Endothelial cell (in vitro differentiated cells): ENCODE measurements around the gene FHOD3. TPM values are rescaled to one million over a fixed set of nuclear protein-coding genes. Genes with fewer than 3 reads are reported as not detected.

Experiments used
- DNase-seq: peaks from one replicate; pipeline ENCODE4 v3.0.0; 2021; ENCODE audit warnings: low spot score
- H3K27ac Mint-ChIP-seq: one replicate; pipeline ENCODE4 v1.8.0; 2021; ENCODE audit warnings: mixed read lengths, inconsistent platforms; ENCODE audit not compliant: unreplicated experiment
- H3K27me3 Mint-ChIP-seq: one replicate; pipeline ENCODE4 v1.8.0; 2021; ENCODE audit warnings: mild to moderate bottlenecking, moderate library complexity, mixed read lengths, inconsistent platforms; ENCODE audit not compliant: unreplicated experiment
- H3K36me3 Mint-ChIP-seq: one replicate; pipeline ENCODE4 v1.8.0; 2021; ENCODE audit warnings: mild to moderate bottlenecking, low read depth, mixed read lengths, inconsistent platforms; ENCODE audit not compliant: unreplicated experiment
- H3K4me1 Mint-ChIP-seq: one replicate; pipeline ENCODE4 v1.8.0; 2021; ENCODE audit warnings: mild to moderate bottlenecking, mixed read lengths, inconsistent platforms; ENCODE audit not compliant: unreplicated experiment
- H3K4me3 Mint-ChIP-seq: one replicate; pipeline ENCODE4 v1.8.0; 2021; ENCODE audit warnings: mild to moderate bottlenecking, mixed read lengths, inconsistent platforms; ENCODE audit not compliant: unreplicated experiment
- H3K9me3 Mint-ChIP-seq: one replicate; pipeline ENCODE4 v1.8.0; 2021; ENCODE audit warnings: mixed read lengths, inconsistent platforms; ENCODE audit not compliant: unreplicated experiment
- total RNA-seq: library from RNA; stranded (reverse); fragmentation: NEBNext Ultra II Directional; extraction: Animal tissue kit (Norgen Biotek cat#: 25700); gene quantifications from one replicate; pipeline ENCODE4 v1.2.1, GENCODE V29; 2021; ENCODE audit not compliant: unreplicated experiment
- TF ChIP-seq, protein P1 (sequence below): fragments of 200-600 bp; sonication (generic); IDR thresholded peaks from one replicate; pipeline ENCODE4 v1.5.0; 2021; ENCODE audit warnings: antibody characterized with exemption; ENCODE audit not compliant: unreplicated experiment

FHOD3 gene
- total RNA-seq, 1 donor from 2014 or later: 0.67 TPM

DNA sequence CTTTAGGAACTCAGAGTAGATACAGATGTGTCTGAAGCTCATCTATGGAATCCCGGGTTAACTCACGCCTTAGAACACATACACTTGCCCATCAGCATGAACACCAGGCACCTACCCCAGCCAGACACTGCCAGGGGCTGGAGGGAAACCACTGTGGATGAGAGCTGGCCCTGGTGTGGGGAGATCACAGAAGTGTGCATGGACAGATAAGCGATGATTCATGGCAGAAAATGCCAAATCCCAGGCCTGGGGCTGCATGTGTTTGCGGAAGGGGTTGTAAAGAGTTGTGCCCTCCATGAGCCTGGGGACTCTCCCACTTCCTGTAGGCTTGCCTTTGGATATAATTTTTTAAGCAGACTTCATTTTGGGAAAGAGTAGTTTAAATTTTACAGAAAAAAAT is 193.4 kb downstream of the FHOD3 start:
- TF ChIP-seq, protein P1, sequence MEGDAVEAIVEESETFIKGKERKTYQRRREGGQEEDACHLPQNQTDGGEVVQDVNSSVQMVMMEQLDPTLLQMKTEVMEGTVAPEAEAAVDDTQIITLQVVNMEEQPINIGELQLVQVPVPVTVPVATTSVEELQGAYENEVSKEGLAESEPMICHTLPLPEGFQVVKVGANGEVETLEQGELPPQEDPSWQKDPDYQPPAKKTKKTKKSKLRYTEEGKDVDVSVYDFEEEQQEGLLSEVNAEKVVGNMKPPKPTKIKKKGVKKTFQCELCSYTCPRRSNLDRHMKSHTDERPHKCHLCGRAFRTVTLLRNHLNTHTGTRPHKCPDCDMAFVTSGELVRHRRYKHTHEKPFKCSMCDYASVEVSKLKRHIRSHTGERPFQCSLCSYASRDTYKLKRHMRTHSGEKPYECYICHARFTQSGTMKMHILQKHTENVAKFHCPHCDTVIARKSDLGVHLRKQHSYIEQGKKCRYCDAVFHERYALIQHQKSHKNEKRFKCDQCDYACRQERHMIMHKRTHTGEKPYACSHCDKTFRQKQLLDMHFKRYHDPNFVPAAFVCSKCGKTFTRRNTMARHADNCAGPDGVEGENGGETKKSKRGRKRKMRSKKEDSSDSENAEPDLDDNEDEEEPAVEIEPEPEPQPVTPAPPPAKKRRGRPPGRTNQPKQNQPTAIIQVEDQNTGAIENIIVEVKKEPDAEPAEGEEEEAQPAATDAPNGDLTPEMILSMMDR: no peak
- no peaks in the 10 kb centered on the region for H3K36me3 Mint-ChIP-seq
- H3K27me3 Mint-ChIP-seq: peaks cover 7% of the 10 kb centered on the region
- H3K9me3 Mint-ChIP-seq: no peaks in the 10 kb centered on the region
- H3K4me3 Mint-ChIP-seq: no peak overlapping the region
- DNase-seq: no peak
- H3K27ac Mint-ChIP-seq: no peak overlapping the region
- H3K4me1 Mint-ChIP-seq: peaks cover 6% of the 10 kb centered on the region

- Mint-ChIP-seq H3K4me1 (peaks cover 6% of the 10 kb centered on the region), H3K9me3 (no peaks in the 10 kb centered on the region), H3K27ac (no peak overlapping the region), H3K27me3 (peaks cover 2% of the 10 kb centered on the region), H3K4me3 (no peak overlapping the region), H3K36me3 (no peaks in the 10 kb centered on the region)
- TF ChIP-seq, protein P1: no peak
- DNase-seq: no peak
Observed at GRCh38 chr18:36492604-36493329, 195.3 kb downstream of the FHOD3 start.

DNA sequence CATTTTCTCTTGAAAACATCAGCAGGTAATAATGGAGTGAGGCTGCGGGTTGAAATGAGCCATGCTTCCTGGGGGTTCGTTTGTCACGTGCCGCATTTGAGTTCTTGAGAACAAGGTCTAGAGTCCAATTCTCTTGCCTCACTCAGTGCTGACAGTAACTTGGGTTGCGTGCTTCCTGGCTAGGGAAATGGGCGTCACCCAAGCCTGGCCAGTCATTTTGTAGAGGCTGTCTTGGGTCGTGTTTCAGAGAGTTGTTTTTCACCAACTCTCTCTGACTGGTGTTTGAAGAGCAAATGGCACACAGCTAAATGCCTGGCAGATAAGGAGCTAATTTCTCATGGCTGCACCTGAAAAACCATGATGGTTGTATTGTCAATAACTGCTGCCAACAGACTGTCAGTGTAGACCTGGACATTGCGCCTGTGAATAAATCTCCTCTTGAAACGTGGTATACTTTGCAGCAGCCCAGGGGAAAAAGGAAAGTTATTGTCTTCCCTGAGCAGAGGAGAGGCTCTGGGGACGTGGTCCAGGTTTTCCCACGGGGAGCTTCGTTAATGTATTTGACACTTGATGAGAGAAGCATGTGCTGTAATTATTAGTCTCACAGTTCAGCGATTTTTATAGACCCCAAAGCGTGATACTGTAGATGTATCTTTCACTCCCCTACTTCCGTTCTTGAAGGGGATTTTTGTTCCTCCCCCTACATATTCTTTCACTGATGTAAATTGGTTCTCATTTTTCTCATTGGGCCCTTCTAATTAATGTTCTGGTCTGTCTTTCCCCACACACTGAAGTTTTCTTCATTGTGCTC is 196.0 kb downstream of the FHOD3 start:
- Mint-ChIP-seq H3K27me3 (peaks cover 2% of the 10 kb centered on the region), H3K4me1 (peaks cover 6% of the 10 kb centered on the region), H3K9me3 (no peaks in the 10 kb centered on the region), H3K4me3 (no peak overlapping the region), H3K36me3 (no peaks in the 10 kb centered on the region), H3K27ac (no peak overlapping the region)
- TF ChIP-seq, protein P1: no peak
- DNase-seq: no peak

DNA sequence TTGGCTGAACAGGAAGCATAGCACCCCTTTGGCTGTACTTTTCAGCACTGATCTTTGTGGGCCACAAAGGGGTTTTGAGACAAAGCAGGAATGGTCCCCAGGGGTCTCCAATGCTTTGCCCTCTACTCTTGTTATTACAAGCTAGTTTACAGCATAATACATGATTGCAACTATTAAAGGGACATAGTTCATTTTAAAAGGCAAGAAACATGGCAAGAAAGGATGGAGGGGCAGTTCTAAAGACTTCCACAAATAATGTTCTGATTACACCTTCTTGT is 196.6 kb downstream of the FHOD3 start:
- Mint-ChIP-seq H3K4me3 (no peak overlapping the region), H3K27me3 (no peaks in the 10 kb centered on the region), H3K27ac (no peak overlapping the region), H3K9me3 (no peaks in the 10 kb centered on the region), H3K4me1 (peaks cover 6% of the 10 kb centered on the region), H3K36me3 (no peaks in the 10 kb centered on the region)
- DNase-seq: no peak
- TF ChIP-seq, protein P1: no peak

DNA sequence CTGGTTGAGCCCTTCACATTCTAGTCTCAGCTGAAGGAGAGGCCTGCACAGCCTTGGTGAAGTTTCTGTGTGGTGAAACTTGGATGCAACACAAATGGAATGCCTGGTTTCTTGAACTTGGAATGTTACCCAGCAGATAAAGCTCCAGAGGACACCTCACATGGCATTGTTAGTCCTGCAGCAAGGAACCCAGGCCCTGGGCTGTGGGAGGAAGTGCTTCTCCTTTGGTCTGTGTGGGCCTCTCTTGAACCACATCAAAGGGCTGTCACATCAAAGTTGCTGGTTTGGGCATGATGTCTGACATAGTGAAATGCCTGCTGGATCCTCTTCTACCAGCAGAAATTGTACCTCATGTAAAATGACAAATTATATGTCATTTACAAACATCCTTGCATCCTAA is 198.5 kb downstream of the FHOD3 start:
- Mint-ChIP-seq H3K4me1 (peaks cover 6% of the 10 kb centered on the region), H3K36me3 (no peaks in the 10 kb centered on the region), H3K4me3 (no peak overlapping the region), H3K27ac (no peak overlapping the region), H3K27me3 (peaks cover 2% of the 10 kb centered on the region), H3K9me3 (no peaks in the 10 kb centered on the region)
- TF ChIP-seq, protein P1: no peak
- DNase-seq: no peak
